C4-2B (cell line): Measurements from ENCODE around the gene GPR153.

Experiments
- CTCF ChIP-seq: fragments of 450-650 bp; conservative IDR thresholded peaks from 2 replicates; pipeline ENCODE4 v1.5.1; 2017; ENCODE audit warnings: mild to moderate bottlenecking
- ZFX ChIP-seq: fragments of 450-650 bp; IDR thresholded peaks from 2 replicates; pipeline ENCODE4 v1.6.1; 2017

DNA sequence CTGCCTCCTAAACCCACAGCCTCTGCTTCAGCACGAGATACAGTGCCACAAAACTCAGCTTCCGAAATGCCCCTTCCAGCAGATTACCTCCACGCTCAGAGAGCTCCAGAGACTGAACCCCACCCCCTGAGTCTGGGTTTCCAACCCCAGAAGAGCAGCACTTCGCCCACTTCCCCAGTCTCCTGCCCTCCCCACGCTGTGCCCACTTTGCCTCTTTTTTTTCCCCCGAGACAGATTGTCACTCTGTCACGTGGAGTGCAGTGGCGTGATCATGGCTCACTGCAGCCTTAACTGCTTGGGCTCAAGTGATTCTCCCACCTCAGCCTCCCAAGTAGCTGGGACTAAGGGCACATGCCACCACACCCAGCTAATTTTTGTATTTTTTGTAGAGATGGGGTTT, 35.2 kb downstream of the GPR153 start:
- no peak for TF ChIP-seq CTCF
- TF ChIP-seq ZFX = no peak
